ENCODE measurements around the gene KCNG2.

KCNG2 gene

GRCh38 chr18:79754831-79755351, 42.8 kb upstream of the KCNG2 start:
- H3K4me3 ChIP-seq (ENCODE audit: insufficient read depth, low read depth, low read length), result no peak overlapping the region
- peaks cover 13% of the 10 kb centered on the region for H3K36me3 ChIP-seq (ENCODE audit: control insufficient read depth, insufficient read depth, low read length)
- no peaks in the 10 kb centered on the region for H3K9me3 ChIP-seq (ENCODE audit: control insufficient read depth, low read length)
- no peak overlapping the region for H3K27ac ChIP-seq (ENCODE audit: insufficient read depth, low read depth, low read length, poor library complexity, severe bottlenecking)
- H3K4me1 ChIP-seq (ENCODE audit: control insufficient read depth, insufficient read depth, low read length), result no peaks in the 10 kb centered on the region
- no peaks in the 10 kb centered on the region for H3K27me3 ChIP-seq (ENCODE audit: control insufficient read depth, insufficient read depth, low read length, poor library complexity, severe bottlenecking)
- WGBS, 2 experiments, result 95 to 97% methylated on average over 27 of the region's 27 CpGs

GRCh38 chr18:79755496-79756142, 42.1 kb upstream of the KCNG2 start:
- H3K27ac ChIP-seq (ENCODE audit: insufficient read depth, low read depth, low read length, poor library complexity, severe bottlenecking), result no peak overlapping the region
- 94 to 95% methylated on average over 31 of the region's 31 CpGs for WGBS, 2 experiments
- H3K9me3 ChIP-seq (ENCODE audit: control insufficient read depth, low read length), result no peaks in the 10 kb centered on the region
- no peak overlapping the region for H3K4me3 ChIP-seq (ENCODE audit: insufficient read depth, low read depth, low read length)
- H3K27me3 ChIP-seq (ENCODE audit: control insufficient read depth, insufficient read depth, low read length, poor library complexity, severe bottlenecking), result no peaks in the 10 kb centered on the region
- H3K4me1 ChIP-seq (ENCODE audit: control insufficient read depth, insufficient read depth, low read length), result no peaks in the 10 kb centered on the region
- peaks cover 13% of the 10 kb centered on the region for H3K36me3 ChIP-seq (ENCODE audit: control insufficient read depth, insufficient read depth, low read length)

GRCh38 chr18:79756143-79756500, 41.6 kb upstream of the KCNG2 start:
- H3K36me3 ChIP-seq (ENCODE audit: control insufficient read depth, insufficient read depth, low read length), result peaks cover 13% of the 10 kb centered on the region
- no peak overlapping the region for H3K27ac ChIP-seq (ENCODE audit: insufficient read depth, low read depth, low read length, poor library complexity, severe bottlenecking)
- no peaks in the 10 kb centered on the region for H3K9me3 ChIP-seq (ENCODE audit: control insufficient read depth, low read length)
- WGBS, 2 experiments, result 96 to 97% methylated on average over 10 of the region's 10 CpGs
- no peaks in the 10 kb centered on the region for H3K27me3 ChIP-seq (ENCODE audit: control insufficient read depth, insufficient read depth, low read length, poor library complexity, severe bottlenecking)
- H3K4me1 ChIP-seq (ENCODE audit: control insufficient read depth, insufficient read depth, low read length), result no peaks in the 10 kb centered on the region
- H3K4me3 ChIP-seq (ENCODE audit: insufficient read depth, low read depth, low read length), result no peak overlapping the region

- Histone ChIP-seq H3K36me3 (ENCODE audit: control insufficient read depth, insufficient read depth, low read length) (peaks cover 13% of the 10 kb centered on the region), H3K27ac (ENCODE audit: insufficient read depth, low read depth, low read length, poor library complexity, severe bottlenecking) (no peak overlapping the region), H3K27me3 (ENCODE audit: control insufficient read depth, insufficient read depth, low read length, poor library complexity, severe bottlenecking) (no peaks in the 10 kb centered on the region), H3K4me3 (ENCODE audit: insufficient read depth, low read depth, low read length) (no peak overlapping the region), H3K9me3 (ENCODE audit: control insufficient read depth, low read length) (no peaks in the 10 kb centered on the region), H3K4me1 (ENCODE audit: control insufficient read depth, insufficient read depth, low read length) (no peaks in the 10 kb centered on the region)
- 95% methylated on average over 11 of the region's 11 CpGs for WGBS, 2 experiments
These were observed 40.9 kb upstream of the KCNG2 start for GRCh38 chr18:79756826-79757225.

GRCh38 chr18:79760348-79760747, 37.4 kb upstream of the KCNG2 start:
- no peaks in the 10 kb centered on the region for H3K4me1 ChIP-seq (ENCODE audit: control insufficient read depth, insufficient read depth, low read length)
- WGBS, 2 experiments, result 79 to 82% methylated on average over 1 of the region's 1 CpG
- no peaks in the 10 kb centered on the region for H3K27me3 ChIP-seq (ENCODE audit: control insufficient read depth, insufficient read depth, low read length, poor library complexity, severe bottlenecking)
- H3K36me3 ChIP-seq (ENCODE audit: control insufficient read depth, insufficient read depth, low read length), result no peaks in the 10 kb centered on the region
- no peak overlapping the region for H3K27ac ChIP-seq (ENCODE audit: insufficient read depth, low read depth, low read length, poor library complexity, severe bottlenecking)
- H3K4me3 ChIP-seq (ENCODE audit: insufficient read depth, low read depth, low read length), result no peak overlapping the region
- H3K9me3 ChIP-seq (ENCODE audit: control insufficient read depth, low read length), result no peaks in the 10 kb centered on the region

GRCh38 chr18:79760881-79761280, 36.9 kb upstream of the KCNG2 start:
- Histone ChIP-seq H3K9me3 (ENCODE audit: control insufficient read depth, low read length) (no peaks in the 10 kb centered on the region), H3K36me3 (ENCODE audit: control insufficient read depth, insufficient read depth, low read length) (no peaks in the 10 kb centered on the region), H3K27ac (ENCODE audit: insufficient read depth, low read depth, low read length, poor library complexity, severe bottlenecking) (no peak overlapping the region), H3K4me3 (ENCODE audit: insufficient read depth, low read depth, low read length) (no peak overlapping the region), H3K4me1 (ENCODE audit: control insufficient read depth, insufficient read depth, low read length) (no peaks in the 10 kb centered on the region), H3K27me3 (ENCODE audit: control insufficient read depth, insufficient read depth, low read length, poor library complexity, severe bottlenecking) (no peaks in the 10 kb centered on the region)
- whole genome bisulfite sequencing, 2 experiments, result 86 to 89% methylated on average over 1 of the region's 1 CpG

- Histone ChIP-seq H3K27ac (ENCODE audit: insufficient read depth, low read depth, low read length, poor library complexity, severe bottlenecking) (no peak overlapping the region), H3K9me3 (ENCODE audit: control insufficient read depth, low read length) (no peaks in the 10 kb centered on the region), H3K4me3 (ENCODE audit: insufficient read depth, low read depth, low read length) (no peak overlapping the region), H3K4me1 (ENCODE audit: control insufficient read depth, insufficient read depth, low read length) (no peaks in the 10 kb centered on the region), H3K27me3 (ENCODE audit: control insufficient read depth, insufficient read depth, low read length, poor library complexity, severe bottlenecking) (no peaks in the 10 kb centered on the region), H3K36me3 (ENCODE audit: control insufficient read depth, insufficient read depth, low read length) (no peaks in the 10 kb centered on the region)
These were observed 34.3 kb upstream of the KCNG2 start for GRCh38 chr18:79763407-79763806.

- 92 to 93% methylated on average over 4 of the region's 6 CpGs for WGBS, 2 experiments
- Histone ChIP-seq H3K36me3 (ENCODE audit: control insufficient read depth, insufficient read depth, low read length) (no peaks in the 10 kb centered on the region), H3K27me3 (ENCODE audit: control insufficient read depth, insufficient read depth, low read length, poor library complexity, severe bottlenecking) (no peaks in the 10 kb centered on the region), H3K4me3 (ENCODE audit: insufficient read depth, low read depth, low read length) (no peak overlapping the region), H3K4me1 (ENCODE audit: control insufficient read depth, insufficient read depth, low read length) (no peaks in the 10 kb centered on the region), H3K9me3 (ENCODE audit: control insufficient read depth, low read length) (no peaks in the 10 kb centered on the region), H3K27ac (ENCODE audit: insufficient read depth, low read depth, low read length, poor library complexity, severe bottlenecking) (no peak overlapping the region)
These were observed 33.6 kb upstream of the KCNG2 start for GRCh38 chr18:79764131-79764530.

- no peaks in the 10 kb centered on the region for H3K36me3 ChIP-seq (ENCODE audit: control insufficient read depth, insufficient read depth, low read length)
- no peak overlapping the region for H3K4me3 ChIP-seq (ENCODE audit: insufficient read depth, low read depth, low read length)
- no peaks in the 10 kb centered on the region for H3K4me1 ChIP-seq (ENCODE audit: control insufficient read depth, insufficient read depth, low read length)
- no peak overlapping the region for H3K27ac ChIP-seq (ENCODE audit: insufficient read depth, low read depth, low read length, poor library complexity, severe bottlenecking)
- H3K27me3 ChIP-seq (ENCODE audit: control insufficient read depth, insufficient read depth, low read length, poor library complexity, severe bottlenecking), result no peaks in the 10 kb centered on the region
- no peaks in the 10 kb centered on the region for H3K9me3 ChIP-seq (ENCODE audit: control insufficient read depth, low read length)
- 84 to 85% methylated on average over 14 of the region's 14 CpGs for WGBS, 2 experiments
These were observed 32.1 kb upstream of the KCNG2 start for GRCh38 chr18:79765491-79766245.

GRCh38 chr18:79766308-79766707, 31.4 kb upstream of the KCNG2 start:
- no peaks in the 10 kb centered on the region for H3K36me3 ChIP-seq (ENCODE audit: control insufficient read depth, insufficient read depth, low read length)
- no peak overlapping the region for H3K27ac ChIP-seq (ENCODE audit: insufficient read depth, low read depth, low read length, poor library complexity, severe bottlenecking)
- H3K9me3 ChIP-seq (ENCODE audit: control insufficient read depth, low read length), result no peaks in the 10 kb centered on the region
- H3K4me1 ChIP-seq (ENCODE audit: control insufficient read depth, insufficient read depth, low read length), result no peaks in the 10 kb centered on the region
- 76 to 79% methylated on average over 16 of the region's 16 CpGs for WGBS, 2 experiments
- H3K27me3 ChIP-seq (ENCODE audit: control insufficient read depth, insufficient read depth, low read length, poor library complexity, severe bottlenecking), result no peaks in the 10 kb centered on the region
- H3K4me3 ChIP-seq (ENCODE audit: insufficient read depth, low read depth, low read length), result no peak overlapping the region

Measured in ectodermal cell (in vitro differentiated cells).